HL-60 (cell line): ENCODE results near the gene FAM53A.

Experiments used
- DNase-seq, 2 experiments: peaks; one replicate each; pipeline ENCODE4 v3.0.0-alpha.2; 2010 to 2020; ENCODE audit warnings: low read depth in 1 of 2, low spot score in 1 of 2
- H3K27ac ChIP-seq: fragments of 250-450 bp; sonication (Bioruptor Pico); replicated peaks from 2 replicates; pipeline ENCODE4 v1.5.1; 2020; ENCODE audit warnings: mild to moderate bottlenecking, moderate library complexity
- H3K27me3 ChIP-seq: fragments of 250-450 bp; sonication (Bioruptor Pico); 2 replicates; pipeline ENCODE4 v1.5.1; 2021; ENCODE audit warnings: mild to moderate bottlenecking, moderate library complexity; ENCODE audit not compliant: insufficient read depth, poor library complexity, severe bottlenecking
- H3K4me3 ChIP-seq: replicated peaks from 2 replicates; pipeline ENCODE4 v1.5.1; 2011; ENCODE audit warnings: mild to moderate bottlenecking, control low read depth, low read length; ENCODE audit not compliant: insufficient read depth
- GABPA ChIP-seq: IDR thresholded peaks from 2 replicates; pipeline ENCODE4 v1.6.1; 2012; ENCODE audit warnings: low read depth
- POLR2AphosphoS5 ChIP-seq: IDR thresholded peaks from 2 replicates; pipeline ENCODE4 v1.6.1; 2012; ENCODE audit warnings: low read depth
- SPI1 ChIP-seq: IDR thresholded peaks from 2 replicates; pipeline ENCODE4 v1.6.1; 2012; ENCODE audit warnings: low read depth, mild to moderate bottlenecking, borderline replicate concordance
- TF ChIP-seq, protein P1 (sequence below): IDR thresholded peaks from 2 replicates; pipeline ENCODE4 v1.6.1; 2012; ENCODE audit warnings: low read depth; ENCODE audit not compliant: insufficient replicate concordance
- TF ChIP-seq, protein P2 (sequence below): IDR thresholded peaks from one replicate; pipeline ENCODE4 v1.5.1; 2011; ENCODE audit warnings: low read length, control low read depth, inconsistent platforms; ENCODE audit not compliant: insufficient read depth

Gene FAM53A

DNA sequence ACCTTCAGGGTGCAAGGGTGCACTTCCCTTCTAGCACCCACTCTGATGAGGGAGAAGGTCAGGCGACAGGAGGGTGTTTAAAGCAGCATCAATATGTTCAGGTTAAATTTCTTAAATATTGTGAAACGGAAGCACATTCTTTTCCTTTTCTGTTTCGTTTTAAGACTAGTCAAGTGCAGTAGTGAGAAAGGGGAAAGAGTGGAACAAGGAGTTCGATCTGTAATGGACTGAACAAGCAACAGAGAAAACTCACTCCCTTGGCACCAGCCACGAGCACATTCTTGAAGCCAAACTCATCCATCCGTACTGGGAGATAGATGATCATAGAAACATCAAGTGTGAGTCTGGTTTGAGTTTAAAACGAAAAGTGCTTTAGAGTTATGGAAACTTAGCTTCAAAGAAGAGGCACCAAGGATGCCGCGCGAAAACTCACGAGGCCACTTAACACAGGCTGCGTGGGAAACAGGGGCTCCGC, 815 bp downstream of the FAM53A start:
- Histone ChIP-seq H3K27ac (no peak overlapping the region; the same call in 1 of the 2 replicates), H3K4me3 (peak overlapping the region; percentile 37), H3K27me3 (peaks cover 2% of the 10 kb centered on the region)
- no peak for DNase-seq
- TF ChIP-seq POLR2AphosphoS5: no peak
- TF ChIP-seq, protein P1, sequence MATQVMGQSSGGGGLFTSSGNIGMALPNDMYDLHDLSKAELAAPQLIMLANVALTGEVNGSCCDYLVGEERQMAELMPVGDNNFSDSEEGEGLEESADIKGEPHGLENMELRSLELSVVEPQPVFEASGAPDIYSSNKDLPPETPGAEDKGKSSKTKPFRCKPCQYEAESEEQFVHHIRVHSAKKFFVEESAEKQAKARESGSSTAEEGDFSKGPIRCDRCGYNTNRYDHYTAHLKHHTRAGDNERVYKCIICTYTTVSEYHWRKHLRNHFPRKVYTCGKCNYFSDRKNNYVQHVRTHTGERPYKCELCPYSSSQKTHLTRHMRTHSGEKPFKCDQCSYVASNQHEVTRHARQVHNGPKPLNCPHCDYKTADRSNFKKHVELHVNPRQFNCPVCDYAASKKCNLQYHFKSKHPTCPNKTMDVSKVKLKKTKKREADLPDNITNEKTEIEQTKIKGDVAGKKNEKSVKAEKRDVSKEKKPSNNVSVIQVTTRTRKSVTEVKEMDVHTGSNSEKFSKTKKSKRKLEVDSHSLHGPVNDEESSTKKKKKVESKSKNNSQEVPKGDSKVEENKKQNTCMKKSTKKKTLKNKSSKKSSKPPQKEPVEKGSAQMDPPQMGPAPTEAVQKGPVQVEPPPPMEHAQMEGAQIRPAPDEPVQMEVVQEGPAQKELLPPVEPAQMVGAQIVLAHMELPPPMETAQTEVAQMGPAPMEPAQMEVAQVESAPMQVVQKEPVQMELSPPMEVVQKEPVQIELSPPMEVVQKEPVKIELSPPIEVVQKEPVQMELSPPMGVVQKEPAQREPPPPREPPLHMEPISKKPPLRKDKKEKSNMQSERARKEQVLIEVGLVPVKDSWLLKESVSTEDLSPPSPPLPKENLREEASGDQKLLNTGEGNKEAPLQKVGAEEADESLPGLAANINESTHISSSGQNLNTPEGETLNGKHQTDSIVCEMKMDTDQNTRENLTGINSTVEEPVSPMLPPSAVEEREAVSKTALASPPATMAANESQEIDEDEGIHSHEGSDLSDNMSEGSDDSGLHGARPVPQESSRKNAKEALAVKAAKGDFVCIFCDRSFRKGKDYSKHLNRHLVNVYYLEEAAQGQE: no peak
- no peak for TF ChIP-seq SPI1
- TF ChIP-seq, protein P2, sequence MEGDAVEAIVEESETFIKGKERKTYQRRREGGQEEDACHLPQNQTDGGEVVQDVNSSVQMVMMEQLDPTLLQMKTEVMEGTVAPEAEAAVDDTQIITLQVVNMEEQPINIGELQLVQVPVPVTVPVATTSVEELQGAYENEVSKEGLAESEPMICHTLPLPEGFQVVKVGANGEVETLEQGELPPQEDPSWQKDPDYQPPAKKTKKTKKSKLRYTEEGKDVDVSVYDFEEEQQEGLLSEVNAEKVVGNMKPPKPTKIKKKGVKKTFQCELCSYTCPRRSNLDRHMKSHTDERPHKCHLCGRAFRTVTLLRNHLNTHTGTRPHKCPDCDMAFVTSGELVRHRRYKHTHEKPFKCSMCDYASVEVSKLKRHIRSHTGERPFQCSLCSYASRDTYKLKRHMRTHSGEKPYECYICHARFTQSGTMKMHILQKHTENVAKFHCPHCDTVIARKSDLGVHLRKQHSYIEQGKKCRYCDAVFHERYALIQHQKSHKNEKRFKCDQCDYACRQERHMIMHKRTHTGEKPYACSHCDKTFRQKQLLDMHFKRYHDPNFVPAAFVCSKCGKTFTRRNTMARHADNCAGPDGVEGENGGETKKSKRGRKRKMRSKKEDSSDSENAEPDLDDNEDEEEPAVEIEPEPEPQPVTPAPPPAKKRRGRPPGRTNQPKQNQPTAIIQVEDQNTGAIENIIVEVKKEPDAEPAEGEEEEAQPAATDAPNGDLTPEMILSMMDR: no peak
- TF ChIP-seq GABPA: no peak

DNA sequence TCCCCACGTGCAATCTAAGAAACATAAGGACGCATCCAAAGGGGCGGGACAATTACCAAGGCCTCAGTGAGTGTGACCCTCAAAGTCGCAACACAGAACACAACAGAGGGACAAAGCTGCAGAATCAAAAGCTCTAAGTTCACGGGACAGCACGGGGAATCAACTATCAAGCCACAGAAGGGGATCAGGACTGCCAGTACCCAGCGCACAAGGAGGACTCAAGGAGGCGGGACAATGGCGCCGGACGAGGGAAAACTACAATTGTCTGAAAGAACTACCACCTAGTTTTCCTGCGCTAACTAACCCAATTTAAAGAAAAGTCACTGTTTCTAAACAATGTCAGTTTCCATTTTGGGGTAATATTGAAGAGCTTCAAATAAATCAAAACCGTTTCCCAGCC, 1.3 kb downstream of the FAM53A start:
- TF ChIP-seq POLR2AphosphoS5: no peak
- TF ChIP-seq, protein P1: no peak
- no peak for TF ChIP-seq SPI1
- TF ChIP-seq GABPA: no peak
- no peak overlapping the region for H3K27ac ChIP-seq
- H3K27me3 ChIP-seq: peaks cover 2% of the 10 kb centered on the region
- H3K4me3 ChIP-seq: no peak overlapping the region
- no peak for DNase-seq

DNA sequence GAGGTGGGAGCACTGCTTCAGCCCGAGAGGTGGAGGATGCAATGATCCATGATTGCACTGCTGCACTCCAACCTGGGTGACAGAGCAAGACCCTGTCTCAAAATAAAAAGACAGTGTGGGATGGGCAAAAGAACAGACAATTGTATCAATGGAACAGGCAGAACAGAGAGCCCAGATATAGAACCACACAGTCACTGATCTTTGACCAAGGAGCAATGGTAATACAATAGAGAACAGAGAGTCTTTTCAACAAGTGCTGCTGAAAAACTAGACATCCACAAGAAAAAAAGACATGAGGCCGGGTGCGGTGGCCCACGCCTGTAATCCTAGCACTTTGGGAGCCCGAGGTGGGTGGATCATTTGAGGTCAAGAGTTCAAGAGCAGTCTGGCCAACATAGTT, 5.9 kb downstream of the FAM53A start:
- no peak for DNase-seq
- no peak overlapping the region for H3K27ac ChIP-seq
- peaks cover 2% of the 10 kb centered on the region for H3K27me3 ChIP-seq
- TF ChIP-seq GABPA (no peak), POLR2AphosphoS5 (no peak), SPI1 (no peak)
- TF ChIP-seq, protein P1: no peak
- TF ChIP-seq, protein P2: no peak
- no peak overlapping the region for H3K4me3 ChIP-seq
